Measurements from ENCODE around the gene TBX4.

TBX4 gene

GRCh38 chr17:61455324-61456060, 3.3 kb downstream of the TBX4 start:
- DNase-seq, result no peak

GRCh38 chr17:61456061-61456681, 3.9 kb downstream of the TBX4 start:
- DNase-seq, result no peak

- DNase-seq, result no peak
Observed at GRCh38 chr17:61456688-61457225, 4.5 kb downstream of the TBX4 start.

- DNase-seq, result no peak
Observed at GRCh38 chr17:61457226-61457983, 5.2 kb downstream of the TBX4 start.

GRCh38 chr17:61458000-61458399, 5.8 kb downstream of the TBX4 start:
- DNase-seq, result no peak

- DNase-seq, result no peak
Observed at GRCh38 chr17:61458421-61459141, 6.4 kb downstream of the TBX4 start.

- no peak for DNase-seq
Observed at GRCh38 chr17:61459142-61459809, 7.1 kb downstream of the TBX4 start.

- no peak for DNase-seq
Observed at GRCh38 chr17:61459939-61460718, 7.9 kb downstream of the TBX4 start.

- no peak for DNase-seq
Observed at GRCh38 chr17:61460796-61461585, 8.8 kb downstream of the TBX4 start.

GRCh38 chr17:61461586-61461966, 9.4 kb downstream of the TBX4 start:
- no peak for DNase-seq

- DNase-seq, result no peak
Observed at GRCh38 chr17:61461967-61462718, 9.9 kb downstream of the TBX4 start.

- DNase-seq, result no peak
Observed at GRCh38 chr17:61462719-61463315, 10.6 kb downstream of the TBX4 start.

GRCh38 chr17:61463316-61464129, 11.3 kb downstream of the TBX4 start:
- no peak for DNase-seq

- no peak for DNase-seq
Observed at GRCh38 chr17:61464130-61464842, 12.1 kb downstream of the TBX4 start.

GRCh38 chr17:61464843-61465180, 12.6 kb downstream of the TBX4 start:
- DNase-seq, result no peak

- DNase-seq, result no peak
Observed at GRCh38 chr17:61465550-61466237, 13.5 kb downstream of the TBX4 start.

- no peak for DNase-seq
Observed at GRCh38 chr17:61466246-61466645, 14.0 kb downstream of the TBX4 start.
